Sigmoid colon (tissue), 3 donors: ENCODE measurements around the gene TUBA1C.

Experiments used
- CTCF ChIP-seq, 4 experiments: fragments of 450-650 bp in 3 of 4; fragments of 200-600 bp in 1 of 4; IDR thresholded peaks; one replicate each; pipeline ENCODE4 v1.5.1; 2016 to 2019; ENCODE audit warnings: antibody characterized with exemption in 4 of 4, mild to moderate bottlenecking in 3 of 4, moderate library complexity in 2 of 4
- POLR2A ChIP-seq, 2 donors: fragments of 450-650 bp; IDR thresholded peaks; one replicate each; pipeline ENCODE4 v1.6.1; 2016; ENCODE audit warnings: antibody characterized with exemption in 2 of 2, mild to moderate bottlenecking in 2 of 2, moderate library complexity in 2 of 2

GRCh38 chr12:49287876-49288275 is 23.0 kb downstream of the TUBA1C start:
- TF ChIP-seq CTCF (IDR thresholded peaks at IDR 0.05) (no peak), POLR2A (IDR thresholded peaks at IDR 0.05) (no peak)
